ENCODE results near the gene SORCS2. TPM values are rescaled to one million over a fixed set of nuclear protein-coding genes. Genes with fewer than 3 reads are reported as not detected.

Gene SORCS2
- total and polyA plus RNA-seq, 2 donors (not counting 1 experiment from before 2014, with no cell fraction given), result not detected

- Mint-ChIP-seq H3K27ac (no peak overlapping the region), H3K9me3 (ENCODE audit: insufficient read depth) (no peaks in the 10 kb centered on the region), H3K4me1 (no peaks in the 10 kb centered on the region), H3K4me3 (no peak overlapping the region), H3K27me3 (peaks cover 3% of the 10 kb centered on the region)
- Histone ChIP-seq H3K4me2 (replicated peaks; ENCODE audit: low read depth, low read length, poor library complexity, severe bottlenecking) (no peak overlapping the region), H3K4me1 (ENCODE audit: control insufficient read depth in 2 of 2, insufficient read depth in 2 of 2, low read length in 2 of 2) (no peaks in the 10 kb centered on the region), H3K27ac (ENCODE audit: low read length in 2 of 2) (no peak overlapping the region), H3K4me3 (ENCODE audit: control extremely low read depth in 1 of 5, extremely low read depth in 1 of 5, insufficient read depth in 1 of 5, low read depth in 2 of 5, low read length in 4 of 5) (no peak overlapping the region), H3K9ac (ENCODE audit: low read length) (no peak overlapping the region), H2AFZ (ENCODE audit: insufficient read depth, low read depth, low read length, poor library complexity, severe bottlenecking) (no peak overlapping the region), H3K36me3 (replicated peaks in 1 of 2; ENCODE audit: control extremely low read depth in 1 of 2, control insufficient read depth in 1 of 2, extremely low read depth in 1 of 2, insufficient read depth in 2 of 2, low read length in 1 of 2) (no peaks in the 10 kb centered on the region), H3K27me3 (replicated peaks in 1 of 4; ENCODE audit: control extremely low read depth in 1 of 4, control insufficient read depth in 3 of 4, insufficient read depth in 4 of 4, low read length in 3 of 4) (no peaks in the 10 kb centered on the region), H3K9me3 (ENCODE audit: control extremely low read depth in 1 of 3, control insufficient read depth in 2 of 3, insufficient read depth in 1 of 3, low read length in 2 of 3) (peaks cover 0 to 9% (median 0%) of the 10 kb centered on the region in 3 donors), H4K20me1 (ENCODE audit: control insufficient read depth, insufficient read depth, low read length, poor library complexity, severe bottlenecking) (no peaks in the 10 kb centered on the region), H3K79me2 (ENCODE audit: control insufficient read depth, insufficient read depth, low read length) (no peaks in the 10 kb centered on the region)
- WGBS (ENCODE audit: insufficient coverage), result 78% methylated on average over 5 of the region's 6 CpGs
- intact Hi-C loops (cut with micrococcal nuclease), result no loop called here
- no peak for ATAC-seq (ENCODE audit: low read depth)
- no peak for DNase-seq
- CTCF ChIA-PET, result no interaction called here
- TF ChIP-seq, protein P1, sequence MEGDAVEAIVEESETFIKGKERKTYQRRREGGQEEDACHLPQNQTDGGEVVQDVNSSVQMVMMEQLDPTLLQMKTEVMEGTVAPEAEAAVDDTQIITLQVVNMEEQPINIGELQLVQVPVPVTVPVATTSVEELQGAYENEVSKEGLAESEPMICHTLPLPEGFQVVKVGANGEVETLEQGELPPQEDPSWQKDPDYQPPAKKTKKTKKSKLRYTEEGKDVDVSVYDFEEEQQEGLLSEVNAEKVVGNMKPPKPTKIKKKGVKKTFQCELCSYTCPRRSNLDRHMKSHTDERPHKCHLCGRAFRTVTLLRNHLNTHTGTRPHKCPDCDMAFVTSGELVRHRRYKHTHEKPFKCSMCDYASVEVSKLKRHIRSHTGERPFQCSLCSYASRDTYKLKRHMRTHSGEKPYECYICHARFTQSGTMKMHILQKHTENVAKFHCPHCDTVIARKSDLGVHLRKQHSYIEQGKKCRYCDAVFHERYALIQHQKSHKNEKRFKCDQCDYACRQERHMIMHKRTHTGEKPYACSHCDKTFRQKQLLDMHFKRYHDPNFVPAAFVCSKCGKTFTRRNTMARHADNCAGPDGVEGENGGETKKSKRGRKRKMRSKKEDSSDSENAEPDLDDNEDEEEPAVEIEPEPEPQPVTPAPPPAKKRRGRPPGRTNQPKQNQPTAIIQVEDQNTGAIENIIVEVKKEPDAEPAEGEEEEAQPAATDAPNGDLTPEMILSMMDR (IDR thresholded peaks at IDR 0.05), result no peak
- TF ChIP-seq EZH2 (IDR thresholded peaks at IDR 0.05; ENCODE audit: borderline replicate concordance, insufficient read depth, low read depth, low read length, poor library complexity, severe bottlenecking), result no peak
- POLR2A ChIA-PET, result no interaction called here
Observed at GRCh38 chr4:7279902-7280301, 87.6 kb downstream of the SORCS2 start.

- Histone ChIP-seq H4K20me1 (ENCODE audit: control insufficient read depth, insufficient read depth, low read length, poor library complexity, severe bottlenecking) (no peaks in the 10 kb centered on the region), H3K4me1 (ENCODE audit: control insufficient read depth in 2 of 2, insufficient read depth in 2 of 2, low read length in 2 of 2) (no peaks in the 10 kb centered on the region), H3K9ac (ENCODE audit: low read length) (no peak overlapping the region), H3K27me3 (replicated peaks in 1 of 4; ENCODE audit: control extremely low read depth in 1 of 4, control insufficient read depth in 3 of 4, insufficient read depth in 4 of 4, low read length in 3 of 4) (no peaks in the 10 kb centered on the region), H3K27ac (ENCODE audit: low read length in 2 of 2) (no peak overlapping the region), H3K4me2 (replicated peaks; ENCODE audit: low read depth, low read length, poor library complexity, severe bottlenecking) (no peak overlapping the region), H3K79me2 (ENCODE audit: control insufficient read depth, insufficient read depth, low read length) (no peaks in the 10 kb centered on the region), H3K36me3 (replicated peaks in 1 of 2; ENCODE audit: control extremely low read depth in 1 of 2, control insufficient read depth in 1 of 2, extremely low read depth in 1 of 2, insufficient read depth in 2 of 2, low read length in 1 of 2) (no peaks in the 10 kb centered on the region), H3K4me3 (ENCODE audit: control extremely low read depth in 1 of 5, extremely low read depth in 1 of 5, insufficient read depth in 1 of 5, low read depth in 2 of 5, low read length in 4 of 5) (no peak overlapping the region), H2AFZ (ENCODE audit: insufficient read depth, low read depth, low read length, poor library complexity, severe bottlenecking) (no peak overlapping the region), H3K9me3 (ENCODE audit: control extremely low read depth in 1 of 3, control insufficient read depth in 2 of 3, insufficient read depth in 1 of 3, low read length in 2 of 3) (peaks cover 0 to 13% (median 0%) of the 10 kb centered on the region in 3 donors)
- Mint-ChIP-seq H3K4me3 (no peak overlapping the region), H3K27ac (no peak overlapping the region), H3K27me3 (peaks cover 3% of the 10 kb centered on the region), H3K9me3 (ENCODE audit: insufficient read depth) (no peaks in the 10 kb centered on the region), H3K4me1 (no peaks in the 10 kb centered on the region)
- ChIA-PET POLR2A (no interaction called here), CTCF (no interaction called here)
- ATAC-seq (ENCODE audit: low read depth) (no peak), DNase-seq (no peak)
- WGBS (ENCODE audit: insufficient coverage), result 87% methylated on average over 24 of the region's 24 CpGs
- intact Hi-C loops (cut with micrococcal nuclease), result no loop called here
- TF ChIP-seq EZH2 (IDR thresholded peaks at IDR 0.05; ENCODE audit: borderline replicate concordance, insufficient read depth, low read depth, low read length, poor library complexity, severe bottlenecking), result no peak
- TF ChIP-seq, protein P1 (IDR thresholded peaks at IDR 0.05), result no peak
Observed at GRCh38 chr4:7280926-7281690, 88.8 kb downstream of the SORCS2 start.
